Right atrium auricular region (tissue), 2 donors: ENCODE data around the gene PRDX2. TPM values are rescaled to one million over a fixed set of nuclear protein-coding genes. Genes with fewer than 3 reads are reported as not detected.

Experiments used
- DNase-seq: peaks from one replicate; pipeline ENCODE4 v3.0.0-alpha.2; 2019; ENCODE audit warnings: low spot score
- H3K27ac ChIP-seq, 2 donors: fragments of 200-600 bp; sonication (generic); 1 replicate in 1 of 2; 2 replicates in 1 of 2; pipeline ENCODE4 v1.5.1; 2016 to 2019
- H3K27me3 ChIP-seq, 2 donors: fragments of 200-600 bp; sonication (generic); one replicate each; pipeline versions ENCODE4 v1.5.1 to v1.6.0; 2017 to 2019
- H3K36me3 ChIP-seq: fragments of 200-600 bp; sonication (generic); one replicate; pipeline ENCODE4 v1.5.1; 2016
- H3K4me1 ChIP-seq, 2 donors: fragments of 200-600 bp; sonication (generic); one replicate each; pipeline versions ENCODE4 v1.5.1 to v1.6.0; 2017 to 2019
- H3K4me3 ChIP-seq, 2 donors: fragments of 200-600 bp; sonication (generic); 1 replicate in 1 of 2; 2 replicates in 1 of 2; pipeline ENCODE4 v1.5.1; 2017 to 2019; ENCODE audit warnings: mild to moderate bottlenecking in 1 of 2, moderate library complexity in 1 of 2
- H3K9me3 ChIP-seq, 2 donors: fragments of 200-600 bp; sonication (generic); one replicate each; pipeline ENCODE4 v1.5.1; 2019
- CTCF ChIP-seq, 2 donors: fragments of 200-600 bp; sonication (generic); IDR thresholded peaks; one replicate each; pipeline ENCODE4 v1.5.1; 2019; ENCODE audit warnings: antibody characterized with exemption in 2 of 2
- total RNA-seq, 2 donors: library from RNA; depleted of rRNA; stranded (reverse); fragments of >200 nt; gene quantifications; one replicate each; pipeline ENCODE4 v1.1.0, GENCODE V29; 2016

The PRDX2 gene
- total RNA-seq, 2 donors from 2014 or later = 702 to 859 TPM

- Histone ChIP-seq H3K36me3 (no peaks in the 10 kb centered on the region), H3K27ac (peak overlapping the region; percentile 96 to 99), H3K9me3 (no peaks in the 10 kb centered on the region), H3K4me1 (peaks cover 0 to 72% of the 10 kb centered on the region in 2 donors), H3K27me3 (no peaks in the 10 kb centered on the region), H3K4me3 (peak overlapping the region in 1 of 2 donors; percentile 53)
- no peak for TF ChIP-seq CTCF (IDR thresholded peaks at IDR 0.05)
- DNase-seq = no peak
These were observed 17.2 kb downstream of the PRDX2 start for GRCh38 chr19:12784394-12784870.

- Histone ChIP-seq H3K27me3 (no peaks in the 10 kb centered on the region), H3K4me3 (peak overlapping the region in 1 of 2 donors; percentile 53), H3K4me1 (peaks cover 0 to 72% of the 10 kb centered on the region in 2 donors), H3K27ac (peak overlapping the region; percentile 96 to 99), H3K9me3 (no peaks in the 10 kb centered on the region), H3K36me3 (no peaks in the 10 kb centered on the region)
- TF ChIP-seq CTCF (IDR thresholded peaks at IDR 0.05) = no peak
- peak; percentile 79 for DNase-seq
These were observed 17.7 kb downstream of the PRDX2 start for GRCh38 chr19:12783849-12784393.

GRCh38 chr19:12783291-12783848, 18.2 kb downstream of the PRDX2 start:
- DNase-seq = no peak
- Histone ChIP-seq H3K27me3 (no peaks in the 10 kb centered on the region), H3K9me3 (no peaks in the 10 kb centered on the region), H3K4me1 (peaks cover 0 to 72% of the 10 kb centered on the region in 2 donors), H3K4me3 (peak overlapping the region in 1 of 2 donors; percentile 53), H3K36me3 (no peaks in the 10 kb centered on the region), H3K27ac (peak overlapping the region; percentile 96 to 99)
- TF ChIP-seq CTCF (IDR thresholded peaks at IDR 0.05) = no peak

- DNase-seq = peak; percentile 91
- Histone ChIP-seq H3K36me3 (no peaks in the 10 kb centered on the region), H3K4me1 (peaks cover 0 to 67% of the 10 kb centered on the region in 2 donors), H3K27ac (peak overlapping the region; percentile 96 to 99), H3K4me3 (peak overlapping the region; percentile 32 to 53), H3K9me3 (no peaks in the 10 kb centered on the region), H3K27me3 (no peaks in the 10 kb centered on the region)
- TF ChIP-seq CTCF (IDR thresholded peaks at IDR 0.05) = no peak
These were observed 18.9 kb downstream of the PRDX2 start for GRCh38 chr19:12782424-12783290.

- Histone ChIP-seq H3K9me3 (no peaks in the 10 kb centered on the region), H3K27ac (peak overlapping the region; percentile 96 to 99), H3K4me1 (peaks cover 0 to 66% of the 10 kb centered on the region in 2 donors), H3K4me3 (peak overlapping the region; percentile 32 to 53), H3K36me3 (no peaks in the 10 kb centered on the region), H3K27me3 (no peaks in the 10 kb centered on the region)
- no peak for TF ChIP-seq CTCF (IDR thresholded peaks at IDR 0.05)
- DNase-seq = no peak
These were observed 19.5 kb downstream of the PRDX2 start for GRCh38 chr19:12782174-12782423.
